ENCODE data around the gene WDR19.

Gene WDR19

DNA sequence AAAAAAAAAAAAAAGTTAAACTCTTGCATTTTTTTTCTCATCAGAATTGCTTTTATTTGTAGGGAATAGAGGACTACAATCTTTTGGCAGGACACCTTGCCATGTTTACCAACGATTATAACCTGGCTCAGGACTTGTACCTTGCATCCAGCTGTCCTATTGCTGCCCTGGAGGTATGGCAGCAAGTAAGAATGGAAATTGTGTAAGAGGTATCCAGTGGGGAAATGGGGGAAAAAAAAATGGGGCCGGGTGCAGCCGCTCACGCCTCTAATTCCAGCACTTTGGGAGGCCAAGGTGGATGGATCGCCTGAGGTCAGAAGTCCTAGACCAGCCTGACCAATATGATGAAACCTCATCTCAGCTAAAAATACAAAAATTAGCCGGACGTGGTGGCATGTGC, 49.8 kb downstream of the WDR19 start:
- Histone ChIP-seq H3F3A (ENCODE audit: insufficient read depth, low read length) (no peaks in the 10 kb centered on the region), H3K4me1 (ENCODE audit: insufficient read depth, low read length, severe bottlenecking) (no peaks in the 10 kb centered on the region), H3K9ac (ENCODE audit: low read length) (no peak overlapping the region), H3K4me2 (ENCODE audit: low read length) (no peak overlapping the region), H3K36me3 (ENCODE audit: insufficient read depth, low read length) (no peaks in the 10 kb centered on the region; the same call in 1 of the 2 replicates), H2AFZ (ENCODE audit: low read length) (no peak overlapping the region), H4K20me1 (ENCODE audit: insufficient read depth, low read length) (no peaks in the 10 kb centered on the region), H3K9me3 (ENCODE audit: low read length) (no peaks in the 10 kb centered on the region), H3K9me2 (ENCODE audit: low read depth, low read length) (no peaks in the 10 kb centered on the region), H3K27me3 (ENCODE audit: insufficient read depth, low read length) (no peaks in the 10 kb centered on the region), H3K27ac (ENCODE audit: low read depth, low read length, poor library complexity, severe bottlenecking) (no peak overlapping the region), H3K4me3 (ENCODE audit: low read depth, low read length, poor library complexity, severe bottlenecking) (no peak overlapping the region), H3K79me2 (ENCODE audit: insufficient read depth, low read length) (no peaks in the 10 kb centered on the region)
- no peak for TF ChIP-seq EZH2 (IDR thresholded peaks at IDR 0.05; ENCODE audit: borderline replicate concordance, low read length)
- TF ChIP-seq CTCF (IDR thresholded peaks at IDR 0.05; ENCODE audit: low read length) = no peak

DNA sequence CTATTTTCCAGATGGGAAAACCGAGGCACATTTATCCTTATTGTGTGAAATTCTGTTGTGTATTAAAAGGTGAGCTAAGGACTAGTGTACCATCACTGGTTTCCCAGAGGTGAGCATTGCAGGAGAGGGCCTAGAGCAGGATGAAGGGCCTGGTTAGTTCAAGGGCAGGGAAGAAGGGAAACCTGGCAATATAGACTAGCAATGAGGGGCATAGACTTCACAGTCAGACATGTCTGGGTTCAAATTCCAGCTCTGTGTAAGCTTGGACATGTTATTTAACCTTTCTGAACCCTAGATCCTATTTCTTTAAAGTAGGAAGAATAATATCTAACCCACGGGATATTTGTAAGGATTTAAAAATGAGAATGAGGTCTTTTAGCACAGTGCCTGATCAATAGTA, 50.8 kb downstream of the WDR19 start:
- no peak overlapping the region for H3K9ac ChIP-seq (ENCODE audit: low read length)
- no peaks in the 10 kb centered on the region for H3K4me1 ChIP-seq (ENCODE audit: insufficient read depth, low read length, severe bottlenecking)
- H3K9me3 ChIP-seq (ENCODE audit: low read length) = no peaks in the 10 kb centered on the region
- H3K9me2 ChIP-seq (ENCODE audit: low read depth, low read length) = no peaks in the 10 kb centered on the region
- no peaks in the 10 kb centered on the region; the same call in 1 of the 2 replicates for H3K36me3 ChIP-seq (ENCODE audit: insufficient read depth, low read length)
- no peaks in the 10 kb centered on the region for H3K79me2 ChIP-seq (ENCODE audit: insufficient read depth, low read length)
- no peak overlapping the region for H3K4me3 ChIP-seq (ENCODE audit: low read depth, low read length, poor library complexity, severe bottlenecking)
- no peaks in the 10 kb centered on the region for H4K20me1 ChIP-seq (ENCODE audit: insufficient read depth, low read length)
- no peak overlapping the region for H3K4me2 ChIP-seq (ENCODE audit: low read length)
- no peaks in the 10 kb centered on the region for H3F3A ChIP-seq (ENCODE audit: insufficient read depth, low read length)
- H3K27me3 ChIP-seq (ENCODE audit: insufficient read depth, low read length) = no peaks in the 10 kb centered on the region
- TF ChIP-seq CTCF (IDR thresholded peaks at IDR 0.05; ENCODE audit: low read length) = no peak
- TF ChIP-seq EZH2 (IDR thresholded peaks at IDR 0.05; ENCODE audit: borderline replicate concordance, low read length) = no peak
- no peak overlapping the region for H2AFZ ChIP-seq (ENCODE audit: low read length)
- no peak overlapping the region for H3K27ac ChIP-seq (ENCODE audit: low read depth, low read length, poor library complexity, severe bottlenecking)

GRCh38 chr4:39233783-39234182, 51.5 kb downstream of the WDR19 start:
- H2AFZ ChIP-seq (ENCODE audit: low read length) = no peak overlapping the region
- H3K4me2 ChIP-seq (ENCODE audit: low read length) = no peak overlapping the region
- no peaks in the 10 kb centered on the region for H3K27me3 ChIP-seq (ENCODE audit: insufficient read depth, low read length)
- no peak overlapping the region for H3K9ac ChIP-seq (ENCODE audit: low read length)
- no peaks in the 10 kb centered on the region for H3K9me2 ChIP-seq (ENCODE audit: low read depth, low read length)
- H3K4me1 ChIP-seq (ENCODE audit: insufficient read depth, low read length, severe bottlenecking) = no peaks in the 10 kb centered on the region
- H3K9me3 ChIP-seq (ENCODE audit: low read length) = no peaks in the 10 kb centered on the region
- TF ChIP-seq CTCF (IDR thresholded peaks at IDR 0.05; ENCODE audit: low read length) (no peak), EZH2 (IDR thresholded peaks at IDR 0.05; ENCODE audit: borderline replicate concordance, low read length) (no peak)
- no peaks in the 10 kb centered on the region for H3K79me2 ChIP-seq (ENCODE audit: insufficient read depth, low read length)
- no peak overlapping the region for H3K4me3 ChIP-seq (ENCODE audit: low read depth, low read length, poor library complexity, severe bottlenecking)
- no peak overlapping the region for H3K27ac ChIP-seq (ENCODE audit: low read depth, low read length, poor library complexity, severe bottlenecking)
- no peaks in the 10 kb centered on the region for H3F3A ChIP-seq (ENCODE audit: insufficient read depth, low read length)
- no peaks in the 10 kb centered on the region for H4K20me1 ChIP-seq (ENCODE audit: insufficient read depth, low read length)
- H3K36me3 ChIP-seq (ENCODE audit: insufficient read depth, low read length) = no peaks in the 10 kb centered on the region; the same call in 1 of the 2 replicates
